Memory B cell (primary cell): ENCODE data around the gene CELA2B.
"Not testable (repeated sequence)": the region's sequence is repeated elsewhere in the genome, so short reads cannot be mapped to it uniquely, and the experiment has no call there.

Experiments
- ATAC-seq: fragments of 150-1000 bp; cut with Tn5 transposase; 2 replicates; pipeline ENCODE4 v1.10.0; 2021; ENCODE audit warnings: low read depth, mild to moderate bottlenecking, moderate library complexity
- DNase-seq, 2 donors: peaks; one replicate each; pipeline ENCODE4 v3.0.0; 2022; ENCODE audit warnings: low spot score in 2 of 2
- H3K27ac Mint-ChIP-seq: one replicate; pipeline ENCODE4 v1.8.0; 2022; ENCODE audit warnings: mild to moderate bottlenecking, moderate library complexity, mixed read lengths
- H3K27me3 Mint-ChIP-seq: one replicate; pipeline ENCODE4 v1.8.0; 2022; ENCODE audit warnings: mixed read lengths
- H3K36me3 Mint-ChIP-seq: one replicate; pipeline ENCODE4 v1.8.0; 2022; ENCODE audit warnings: mild to moderate bottlenecking, mixed read lengths
- H3K4me1 Mint-ChIP-seq: one replicate; pipeline ENCODE4 v1.8.0; 2022; ENCODE audit warnings: mixed read lengths
- H3K4me3 Mint-ChIP-seq: one replicate; pipeline ENCODE4 v1.8.0; 2022; ENCODE audit warnings: mild to moderate bottlenecking, moderate library complexity, mixed read lengths
- H3K9me3 Mint-ChIP-seq: one replicate; pipeline ENCODE4 v1.8.0; 2022; ENCODE audit warnings: mixed read lengths

Gene CELA2B

DNA sequence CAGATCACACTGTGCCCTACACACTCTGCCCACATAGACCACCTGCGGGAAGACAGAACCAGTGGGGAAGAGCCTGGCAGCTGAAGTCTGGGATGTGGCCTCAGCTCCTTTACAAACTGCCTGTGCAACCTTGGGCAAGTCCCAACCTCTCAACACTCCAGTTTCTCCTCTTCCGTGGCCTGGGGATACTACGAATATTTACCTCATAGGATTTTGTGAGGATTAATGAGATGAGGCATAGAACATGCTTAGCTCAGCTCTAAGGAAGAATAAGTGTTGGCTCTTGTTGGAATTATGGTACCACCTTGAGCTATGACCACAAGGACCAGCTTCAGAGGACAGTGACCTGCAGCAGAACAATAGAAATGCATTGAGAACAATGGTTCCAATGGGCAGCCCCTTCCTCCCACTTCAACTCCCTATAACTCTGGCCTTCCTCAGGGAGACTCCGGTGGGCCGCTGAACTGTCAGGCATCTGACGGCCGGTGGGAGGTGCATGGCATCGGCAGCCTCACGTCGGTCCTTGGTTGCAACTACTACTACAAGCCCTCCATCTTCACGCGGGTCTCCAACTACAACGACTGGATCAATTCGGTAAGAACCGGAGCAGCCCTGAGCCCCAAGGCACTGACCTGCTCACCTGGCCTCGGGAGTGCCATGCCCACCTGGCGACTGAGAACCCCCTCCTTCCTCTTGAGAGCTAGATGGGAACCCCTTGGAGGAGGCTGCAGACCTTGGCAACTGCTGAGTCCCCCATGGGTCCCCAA lies 11.1 kb downstream of the CELA2B start:
- not testable (repeated sequence) for H3K27ac Mint-ChIP-seq, H3K9me3 Mint-ChIP-seq, ATAC-seq, H3K27me3 Mint-ChIP-seq, DNase-seq, H3K4me1 Mint-ChIP-seq, H3K4me3 Mint-ChIP-seq
- H3K36me3 Mint-ChIP-seq, result peaks cover 33% of the 10 kb centered on the region

- H3K27me3 Mint-ChIP-seq, result no peaks in the 10 kb centered on the region
- ATAC-seq (no peak), DNase-seq (no peak)
- no peaks in the 10 kb centered on the region for H3K9me3 Mint-ChIP-seq
- H3K4me1 Mint-ChIP-seq, result no peaks in the 10 kb centered on the region
- H3K27ac Mint-ChIP-seq, result no peak overlapping the region
- H3K36me3 Mint-ChIP-seq, result peaks cover 37% of the 10 kb centered on the region
- no peak overlapping the region for H3K4me3 Mint-ChIP-seq
These were observed 12.5 kb downstream of the CELA2B start for GRCh38 chr1:15488371-15488770.

- Mint-ChIP-seq H3K9me3 (no peaks in the 10 kb centered on the region), H3K4me1 (no peaks in the 10 kb centered on the region), H3K27ac (no peak overlapping the region), H3K4me3 (no peak overlapping the region), H3K36me3 (peaks cover 39% of the 10 kb centered on the region), H3K27me3 (no peaks in the 10 kb centered on the region)
- ATAC-seq (no peak), DNase-seq (no peak)
These were observed 13.3 kb downstream of the CELA2B start for GRCh38 chr1:15489052-15489736.

GRCh38 chr1:15491010-15491409 lies 15.1 kb downstream of the CELA2B start:
- not testable (repeated sequence) for H3K4me1 Mint-ChIP-seq, H3K27me3 Mint-ChIP-seq, ATAC-seq, DNase-seq, H3K9me3 Mint-ChIP-seq, H3K4me3 Mint-ChIP-seq, H3K27ac Mint-ChIP-seq
- H3K36me3 Mint-ChIP-seq, result peaks cover 44% of the 10 kb centered on the region

- Mint-ChIP-seq H3K36me3 (peaks cover 38% of the 10 kb centered on the region), H3K27me3 (no peaks in the 10 kb centered on the region)
These were observed 16.7 kb downstream of the CELA2B start for GRCh38 chr1:15492596-15492995.

DNA sequence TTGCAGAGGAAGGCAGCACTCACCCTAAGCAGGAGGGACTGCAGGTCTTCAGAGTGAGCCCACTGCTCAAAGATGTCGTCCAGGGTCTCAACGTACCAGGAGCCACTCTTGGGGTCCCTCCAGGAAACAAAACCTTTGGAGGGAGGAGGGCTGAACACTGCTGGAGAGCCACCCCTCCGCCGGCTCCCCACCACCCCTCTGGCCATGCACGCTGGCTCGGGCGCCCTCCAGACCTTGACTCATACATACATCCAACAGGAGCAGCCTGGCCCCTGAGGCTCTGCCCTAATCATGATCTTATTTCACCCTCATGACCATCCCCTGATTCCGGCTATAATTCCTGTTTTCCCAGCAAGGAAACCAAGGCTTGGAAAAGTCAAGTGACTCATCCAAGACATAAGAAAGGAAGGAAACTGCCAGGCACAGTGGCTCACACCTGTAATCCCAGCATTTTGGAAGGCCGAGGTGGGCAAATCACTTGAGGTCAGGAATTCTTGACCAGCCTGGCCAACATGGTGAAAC lies 18.0 kb downstream of the CELA2B start:
- DNase-seq, result no peak
- Mint-ChIP-seq H3K4me3 (no peak overlapping the region), H3K27me3 (no peaks in the 10 kb centered on the region), H3K9me3 (peaks cover 3% of the 10 kb centered on the region), H3K36me3 (peaks cover 40% of the 10 kb centered on the region), H3K4me1 (no peaks in the 10 kb centered on the region), H3K27ac (no peak overlapping the region)
- no peak for ATAC-seq

More at GRCh38 chr1:15492596-15492995, 16.7 kb downstream of the CELA2B start:
- no peaks in the 10 kb centered on the region for H3K4me1 Mint-ChIP-seq
- no peak for ATAC-seq
- H3K4me3 Mint-ChIP-seq, result no peak overlapping the region
- H3K9me3 Mint-ChIP-seq, result peaks cover under 1% of the 10 kb centered on the region
- no peak overlapping the region for H3K27ac Mint-ChIP-seq
- no peak for DNase-seq

GRCh38 chr1:15500184-15501178 lies 24.6 kb downstream of the CELA2B start:
- Mint-ChIP-seq H3K27ac (no peak overlapping the region), H3K9me3 (peaks cover 3% of the 10 kb centered on the region), H3K36me3 (peaks cover 32% of the 10 kb centered on the region), H3K4me1 (no peaks in the 10 kb centered on the region), H3K4me3 (no peak overlapping the region), H3K27me3 (no peaks in the 10 kb centered on the region)
- no peak for DNase-seq
- ATAC-seq, result no peak

DNA sequence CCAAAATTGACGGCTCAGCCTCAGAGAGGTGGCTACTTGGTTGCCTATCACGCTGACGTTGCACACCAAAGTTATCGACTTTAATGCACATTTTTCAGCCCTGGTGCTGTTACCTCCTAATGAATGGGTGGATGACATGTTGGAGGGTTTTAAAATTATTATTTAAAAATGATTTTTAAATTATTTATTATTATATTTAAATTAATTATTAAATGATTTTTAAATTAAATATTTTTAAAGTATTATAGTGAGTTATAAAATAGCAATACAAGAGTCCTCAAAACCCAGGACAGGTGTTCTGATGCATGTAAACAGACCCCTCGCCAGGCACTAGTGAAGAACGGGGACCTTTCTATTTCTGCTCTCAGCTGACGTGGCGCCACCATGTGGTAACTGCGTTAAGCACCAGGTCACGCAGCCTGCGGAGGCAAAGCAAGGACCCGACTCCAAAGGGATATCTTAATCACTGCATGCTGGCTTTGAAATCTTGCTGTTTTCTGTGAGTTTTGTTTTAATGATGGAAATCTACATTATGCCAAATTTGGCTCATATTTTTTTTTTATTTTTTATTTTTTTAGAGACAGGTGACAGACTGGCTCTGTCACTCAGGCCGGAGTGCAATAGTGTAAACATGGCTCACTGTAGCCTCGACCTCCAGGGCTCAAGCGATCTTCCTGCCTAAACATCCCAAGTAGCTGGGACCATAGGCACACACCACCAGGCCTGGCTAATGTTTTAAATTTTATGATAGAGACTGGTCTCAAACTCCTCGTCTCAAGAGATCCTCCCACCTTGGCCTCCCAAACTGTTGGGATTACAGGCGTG lies 25.5 kb downstream of the CELA2B start:
- Mint-ChIP-seq H3K27me3 (no peaks in the 10 kb centered on the region), H3K9me3 (peaks cover 3% of the 10 kb centered on the region), H3K4me1 (no peaks in the 10 kb centered on the region), H3K27ac (no peak overlapping the region), H3K4me3 (no peak overlapping the region), H3K36me3 (peaks cover 24% of the 10 kb centered on the region)
- DNase-seq (peak; percentile 39 to 54), ATAC-seq (peak; percentile 78)

GRCh38 chr1:15504436-15504835 lies 28.5 kb downstream of the CELA2B start:
- Mint-ChIP-seq H3K27me3 (no peaks in the 10 kb centered on the region), H3K36me3 (peaks cover 19% of the 10 kb centered on the region), H3K4me3 (no peak overlapping the region), H3K4me1 (peaks cover 4% of the 10 kb centered on the region), H3K9me3 (no peaks in the 10 kb centered on the region), H3K27ac (no peak overlapping the region)
- DNase-seq (no peak), ATAC-seq (no peak)

GRCh38 chr1:15506831-15507230 lies 30.9 kb downstream of the CELA2B start:
- no peak for ATAC-seq
- H3K27me3 Mint-ChIP-seq, result no peaks in the 10 kb centered on the region
- no peak for DNase-seq
- no peak overlapping the region for H3K4me3 Mint-ChIP-seq
- H3K4me1 Mint-ChIP-seq, result peaks cover 4% of the 10 kb centered on the region
- peaks cover 18% of the 10 kb centered on the region for H3K36me3 Mint-ChIP-seq
- H3K27ac Mint-ChIP-seq, result no peak overlapping the region
- H3K9me3 Mint-ChIP-seq, result no peaks in the 10 kb centered on the region

GRCh38 chr1:15507278-15507677 lies 31.4 kb downstream of the CELA2B start:
- H3K27me3 Mint-ChIP-seq, result no peaks in the 10 kb centered on the region
- H3K4me3 Mint-ChIP-seq, result no peak overlapping the region
- no peak for ATAC-seq
- H3K9me3 Mint-ChIP-seq, result no peaks in the 10 kb centered on the region
- no peak overlapping the region for H3K27ac Mint-ChIP-seq
- no peak for DNase-seq
- H3K36me3 Mint-ChIP-seq, result peaks cover 16% of the 10 kb centered on the region
- peaks cover 4% of the 10 kb centered on the region for H3K4me1 Mint-ChIP-seq

- Mint-ChIP-seq H3K4me3 (no peak overlapping the region), H3K9me3 (no peaks in the 10 kb centered on the region), H3K27ac (no peak overlapping the region), H3K4me1 (peaks cover 4% of the 10 kb centered on the region), H3K27me3 (no peaks in the 10 kb centered on the region), H3K36me3 (peaks cover 13% of the 10 kb centered on the region)
- ATAC-seq (no peak), DNase-seq (no peak)
These were observed 33.0 kb downstream of the CELA2B start for GRCh38 chr1:15508700-15509487.
